GM04503 (cell line): ENCODE measurements around the gene TRAPPC6A.

Experiments used
- DNase-seq: peaks from one replicate; pipeline ENCODE4 v3.0.0-alpha.2; 2012; ENCODE audit warnings: low read depth

The TRAPPC6A gene

DNA sequence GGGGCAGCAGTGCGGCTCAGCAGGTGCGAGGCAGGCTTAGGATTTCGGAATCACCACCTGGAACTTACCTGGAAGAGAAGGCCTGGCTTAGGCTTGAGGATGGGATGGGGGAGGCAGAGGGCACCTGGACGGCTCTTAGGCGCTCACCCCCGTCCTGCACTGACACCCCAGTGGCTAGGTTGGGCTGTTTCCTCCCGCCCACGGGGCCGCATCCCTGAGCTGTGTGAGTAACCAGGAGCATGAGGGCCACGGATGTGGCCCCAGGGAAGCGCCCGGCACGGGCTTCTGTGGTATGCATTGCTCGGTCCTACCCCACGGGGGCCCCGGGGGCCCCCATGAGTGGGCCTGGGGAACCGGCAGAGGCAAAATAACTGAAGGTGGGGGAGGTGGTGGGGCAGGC lies 14.9 kb downstream of the TRAPPC6A start:
- DNase-seq = no peak

DNA sequence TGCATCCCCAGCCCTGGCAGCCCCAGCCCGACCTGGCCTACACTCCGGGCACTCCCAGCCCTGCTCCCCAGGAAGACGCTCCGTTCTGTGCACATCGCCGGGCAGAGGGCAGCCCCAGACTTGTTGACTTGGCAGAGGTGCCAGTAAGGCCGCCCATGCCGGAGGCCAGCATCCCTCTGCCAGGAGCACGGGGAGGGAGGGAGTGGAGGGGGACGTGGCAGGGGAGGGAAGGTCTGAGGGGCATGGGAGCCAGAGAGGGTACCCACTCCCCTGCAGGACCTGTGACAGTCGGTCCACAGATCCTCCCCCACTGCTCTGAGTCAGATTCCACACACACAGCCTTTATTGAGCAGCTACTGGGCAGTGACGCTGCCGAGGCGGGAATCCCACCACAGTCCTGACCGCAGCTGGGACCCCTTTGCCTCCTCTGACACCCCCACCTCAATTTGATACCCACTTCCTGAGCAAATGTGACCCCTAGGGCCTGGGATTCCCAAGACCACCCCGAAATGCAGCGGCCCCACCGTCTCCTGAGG lies 15.4 kb downstream of the TRAPPC6A start:
- no peak for DNase-seq

DNA sequence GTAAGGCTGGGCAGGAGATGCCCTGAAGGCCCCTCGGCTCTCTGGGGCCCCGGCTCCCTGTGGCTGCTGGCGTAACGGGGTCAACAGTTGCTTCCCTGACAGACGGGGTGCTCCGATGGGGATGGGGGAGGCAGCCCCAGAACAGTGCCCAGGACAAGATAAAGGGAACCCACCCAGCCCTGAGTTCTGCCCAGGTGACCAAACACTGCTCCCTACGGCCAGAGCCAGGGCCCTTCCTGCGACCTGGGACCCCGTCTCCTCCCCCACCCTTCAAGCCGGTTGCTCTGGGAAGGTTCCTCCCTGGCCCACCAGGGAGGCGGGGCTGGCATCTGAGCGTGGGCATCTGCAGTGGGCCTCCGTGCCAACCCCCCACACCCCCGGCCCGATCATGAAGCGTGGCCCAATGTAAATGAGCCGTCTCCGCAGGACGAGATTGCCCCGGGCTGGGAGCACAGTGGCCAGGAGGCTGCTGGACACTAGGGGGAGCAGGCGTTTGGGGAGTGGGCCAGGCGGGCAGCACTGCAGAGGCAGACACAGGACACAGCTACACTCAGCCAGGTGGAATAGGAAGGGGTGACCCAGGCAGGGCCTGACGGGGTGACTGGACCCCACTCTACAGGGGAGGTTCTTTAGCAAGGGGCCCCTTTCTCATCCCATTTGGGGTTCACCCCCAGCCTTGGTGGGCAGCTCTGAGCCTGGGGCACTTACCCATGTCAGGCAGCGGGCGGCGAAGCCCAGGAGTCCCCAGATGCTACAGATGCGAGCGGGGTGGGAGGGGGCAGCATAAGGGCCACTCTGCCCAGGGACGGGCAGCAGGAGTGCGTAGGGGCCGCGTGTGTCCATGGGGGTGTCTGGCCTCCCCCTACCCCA lies 16.1 kb downstream of the TRAPPC6A start:
- DNase-seq = no peak

DNA sequence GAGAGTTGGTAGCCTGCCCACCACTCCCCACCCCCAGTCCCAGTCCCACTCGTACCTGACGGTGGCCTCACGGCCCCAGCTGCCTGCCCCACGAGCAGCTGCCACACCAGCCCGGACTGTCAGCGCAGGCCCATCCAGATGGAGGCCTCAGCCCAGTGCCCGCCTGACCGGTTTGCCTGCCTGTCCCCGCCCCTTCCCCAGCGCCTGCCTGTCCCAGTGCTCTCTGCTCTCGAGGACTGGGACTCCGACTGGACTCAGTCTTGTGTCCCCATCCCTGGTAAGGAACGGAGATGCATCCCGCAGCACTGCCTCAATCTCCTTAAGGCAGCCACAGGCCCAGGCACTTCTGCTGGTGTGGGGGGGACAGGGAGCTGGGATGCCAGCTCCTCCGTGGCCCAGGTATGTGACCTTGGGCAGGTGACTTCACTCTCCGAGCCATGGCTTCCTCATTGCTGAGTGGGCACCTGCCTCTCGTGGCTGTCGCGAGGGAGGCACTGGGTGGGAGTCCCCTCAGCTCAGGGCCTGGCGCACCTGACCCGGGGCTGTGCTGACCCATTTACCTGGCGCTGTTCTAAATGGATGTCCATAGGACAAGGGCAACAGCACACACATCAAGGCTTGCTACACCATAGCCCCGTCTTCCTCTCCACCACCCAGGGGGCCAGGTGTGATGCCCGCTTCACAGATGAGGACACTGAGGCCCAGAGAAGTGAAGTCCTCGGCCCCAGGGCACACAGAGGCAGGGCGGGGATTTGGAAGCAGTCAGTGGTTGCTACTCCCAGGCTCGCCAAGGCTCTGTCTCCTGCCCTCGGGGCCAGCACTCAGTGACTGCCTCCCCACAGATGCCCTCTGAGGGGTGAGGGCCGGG lies 16.9 kb downstream of the TRAPPC6A start, which contains the start of gene NKPD1:
Gene NKPD1, minus strand, starts transcription at position 113 of the 868 bp plus-strand sequence. CDS start 832 bp downstream, outside the sequence.
- DNase-seq = no peak

DNA sequence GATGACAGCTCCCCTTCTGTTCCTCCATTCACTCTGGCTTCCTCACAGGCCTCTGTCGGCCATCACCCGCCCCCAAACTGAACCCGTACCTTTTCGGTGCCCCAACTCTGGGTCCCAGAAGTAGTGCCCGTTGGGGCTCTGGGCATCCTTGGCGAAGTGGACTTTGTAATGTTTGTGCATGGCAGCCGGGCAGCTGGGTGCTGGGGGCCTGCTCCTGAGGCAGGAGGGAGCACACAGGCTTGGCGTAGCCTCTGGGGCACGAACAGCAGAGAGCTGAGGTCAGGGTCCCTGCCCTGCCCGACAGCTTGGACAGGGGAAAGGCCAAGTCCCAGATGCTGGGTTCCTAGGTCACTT lies 18.1 kb downstream of the TRAPPC6A start:
- no peak for DNase-seq

DNA sequence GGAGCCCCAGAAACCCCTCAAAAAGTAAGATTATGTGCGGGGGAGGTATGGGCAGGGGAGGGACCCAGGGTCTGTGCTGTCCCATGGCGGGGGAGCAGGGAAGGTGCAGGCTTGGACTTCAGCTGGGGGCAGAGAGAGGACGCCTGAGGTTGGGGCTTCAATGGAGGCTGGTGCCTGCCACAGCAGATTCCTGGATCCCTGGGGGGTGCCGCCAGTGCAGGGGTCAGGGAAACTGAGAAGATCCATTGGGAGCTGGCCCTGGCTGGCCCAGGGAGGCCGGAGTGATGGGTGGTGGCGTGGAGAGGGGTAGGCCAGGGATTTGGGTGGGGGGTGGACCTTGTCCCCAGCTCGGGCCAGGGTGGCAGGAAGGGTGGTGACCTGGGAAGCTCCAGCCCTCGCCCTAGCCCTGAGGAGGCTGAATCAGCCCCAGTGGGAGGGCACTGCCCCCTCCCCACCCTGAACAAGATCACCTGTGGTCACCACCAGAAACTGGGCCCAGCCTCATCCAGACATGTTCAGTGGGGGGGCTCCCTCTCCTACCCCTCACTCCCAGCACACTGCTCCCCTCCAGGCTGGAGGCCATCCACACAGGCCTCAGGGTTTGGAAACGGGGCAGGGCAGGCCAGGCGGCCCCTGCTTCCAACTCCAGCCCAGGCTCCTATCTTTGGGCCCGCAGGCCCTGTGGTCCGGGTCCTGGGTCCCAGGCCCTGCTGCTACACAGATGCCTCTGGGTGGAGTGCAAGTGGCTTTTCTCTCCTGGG lies 18.6 kb downstream of the TRAPPC6A start:
- no peak for DNase-seq

DNA sequence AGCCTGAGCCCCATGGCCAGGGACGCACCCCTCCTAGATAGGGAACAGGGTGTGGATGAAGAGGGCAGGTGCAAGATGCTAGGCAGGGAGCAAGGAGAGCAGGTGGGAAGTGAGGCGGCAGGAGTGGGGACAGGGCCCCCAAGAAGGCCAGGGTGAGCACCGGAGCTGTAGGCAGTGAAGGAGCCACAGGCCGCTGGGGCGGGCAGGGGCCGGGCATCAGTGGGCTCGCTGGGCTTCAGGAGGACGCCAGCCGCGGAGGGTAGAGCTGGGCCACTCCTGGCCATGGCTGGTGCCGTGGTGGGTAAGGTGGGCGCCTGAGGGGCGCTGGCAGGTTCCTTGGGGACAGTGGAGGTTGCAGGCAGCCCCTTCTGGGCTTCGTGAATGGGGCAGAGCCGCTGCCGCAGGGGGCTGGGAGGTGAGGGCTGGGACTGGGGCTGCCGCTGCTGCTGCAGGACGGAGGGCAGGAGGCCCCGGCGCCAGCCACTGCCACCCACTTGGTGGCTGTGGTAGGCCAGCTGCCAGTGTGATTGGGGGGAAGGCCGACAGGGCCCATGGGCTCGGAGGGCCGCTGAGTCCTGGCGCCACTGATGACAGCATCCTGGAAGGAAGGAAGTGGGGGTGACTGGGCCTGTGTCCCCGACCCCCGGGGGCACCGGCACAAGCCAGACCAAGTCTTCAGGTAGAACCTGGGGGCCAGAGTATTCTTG lies 19.4 kb downstream of the TRAPPC6A start:
- DNase-seq = no peak

DNA sequence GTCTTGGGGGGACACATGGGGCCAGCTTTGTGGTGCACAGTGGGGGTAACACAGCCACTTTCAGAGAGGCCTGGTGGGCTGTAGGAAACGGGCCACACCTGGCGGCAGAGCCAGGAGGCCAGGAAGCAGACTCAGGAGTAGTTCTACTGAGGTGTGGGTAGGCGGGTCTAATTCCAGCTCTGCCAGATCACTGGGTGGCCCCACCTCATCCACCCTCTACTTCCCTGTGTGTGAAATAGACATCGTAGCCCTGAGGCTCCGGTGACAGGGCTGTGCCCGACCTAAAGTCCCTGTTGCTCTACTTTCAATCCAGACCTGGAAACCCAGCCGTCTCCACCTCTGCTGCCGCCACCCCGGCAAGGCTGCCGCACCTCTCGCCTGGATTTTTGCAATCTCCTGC lies 21.3 kb downstream of the TRAPPC6A start:
- DNase-seq = no peak

DNA sequence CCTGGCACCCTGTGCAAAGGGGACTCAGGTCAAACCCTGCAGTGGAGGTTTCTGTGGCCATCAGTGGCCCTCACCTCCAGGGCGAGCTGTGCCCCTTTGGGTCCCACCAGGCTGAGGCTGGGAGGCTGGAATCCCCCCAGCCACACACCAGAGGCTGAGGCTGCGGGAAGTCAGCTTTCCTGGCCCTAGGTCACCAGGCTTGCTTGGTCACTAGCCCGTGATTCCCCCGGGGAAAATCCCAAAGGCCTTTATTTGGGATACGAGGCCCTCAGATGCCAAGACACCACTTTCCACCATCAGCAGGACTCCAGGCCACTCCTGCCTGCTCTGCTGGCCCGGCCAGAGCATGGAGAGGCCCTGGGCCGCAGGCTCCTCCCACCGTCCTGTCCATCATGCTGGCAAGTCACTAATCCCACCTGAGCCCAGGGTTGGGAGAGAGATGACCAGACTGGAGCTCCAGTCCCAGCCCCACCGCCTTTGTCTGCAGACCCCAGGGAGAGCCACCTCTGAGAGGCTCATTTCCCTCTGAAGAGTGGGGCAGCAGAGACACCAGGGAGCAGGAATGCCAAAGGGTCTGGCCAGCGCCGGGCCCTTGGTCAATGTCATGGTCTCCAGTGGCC lies 21.9 kb downstream of the TRAPPC6A start:
- DNase-seq = no peak

DNA sequence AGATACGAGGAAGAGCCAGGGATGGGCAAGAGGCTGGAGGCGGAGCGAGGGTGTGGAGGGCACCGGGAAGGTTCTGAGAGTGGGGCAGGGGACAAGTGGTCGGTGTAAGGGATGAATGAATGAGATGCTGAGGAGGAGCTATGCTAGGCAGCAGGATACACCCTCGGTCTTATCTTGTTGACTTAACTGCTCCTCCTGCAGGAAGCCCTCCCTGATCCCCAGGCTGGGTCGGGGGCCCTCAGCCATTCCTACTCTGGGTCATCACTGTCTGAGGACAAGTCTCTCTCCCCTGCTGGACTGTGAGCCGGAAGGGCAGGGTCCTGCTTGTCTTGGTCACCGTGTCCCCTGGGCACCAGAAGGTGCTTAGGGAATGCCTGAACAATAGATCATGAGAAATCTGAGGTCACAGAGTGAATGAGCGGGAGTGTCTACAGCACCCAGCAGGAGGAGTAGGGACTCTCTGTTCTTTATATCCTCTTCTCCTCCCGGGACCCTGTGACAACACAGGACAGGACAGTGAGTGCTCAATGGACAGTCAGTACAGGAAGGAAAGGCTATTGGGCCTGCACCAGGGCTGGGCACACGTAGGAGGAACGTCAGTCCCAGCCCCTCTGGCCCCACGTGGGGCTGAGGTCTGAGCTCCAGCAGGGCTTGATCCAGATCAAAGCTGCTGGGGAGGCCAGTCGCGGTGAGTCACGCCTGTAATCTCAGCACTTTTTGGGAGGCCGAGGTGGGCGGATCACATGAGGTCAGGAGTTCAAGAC lies 23.8 kb downstream of the TRAPPC6A start:
- DNase-seq = no peak

DNA sequence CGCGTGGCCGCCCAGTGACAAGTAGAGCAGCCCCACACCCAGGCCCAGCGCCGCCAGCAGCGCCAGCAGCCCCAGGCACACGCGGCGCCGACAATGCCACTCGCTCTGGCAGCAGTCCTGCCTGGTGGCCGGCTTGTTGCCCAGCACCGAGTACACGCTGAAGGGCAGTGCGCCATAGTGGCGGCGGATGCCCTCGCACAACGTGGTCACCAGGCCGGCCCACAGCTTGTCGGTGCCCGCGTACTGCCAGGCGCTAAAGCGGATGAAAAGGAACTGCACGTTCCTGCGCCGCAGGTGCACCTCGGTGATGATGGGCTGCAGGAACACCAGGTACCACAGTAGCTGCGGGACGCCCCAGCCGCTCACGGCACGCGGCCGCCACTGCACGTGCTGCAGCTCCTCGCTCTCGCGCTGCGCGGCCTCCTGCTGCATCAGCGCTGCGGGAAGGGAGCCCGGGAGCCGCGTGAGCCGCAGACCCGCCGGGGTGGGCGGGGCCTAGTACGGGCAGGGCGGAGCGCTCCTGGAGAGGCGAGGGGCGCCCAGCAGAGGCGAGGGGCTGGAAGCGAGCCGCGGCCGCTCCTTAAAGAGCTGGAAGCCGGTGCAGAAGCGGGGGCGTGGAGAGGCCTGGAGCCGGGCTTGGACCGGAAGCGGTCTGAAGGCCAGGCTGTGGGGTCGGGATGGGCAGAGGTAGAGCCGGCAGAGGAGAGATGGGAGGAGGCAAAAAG lies 24.5 kb downstream of the TRAPPC6A start:
- DNase-seq = no peak

DNA sequence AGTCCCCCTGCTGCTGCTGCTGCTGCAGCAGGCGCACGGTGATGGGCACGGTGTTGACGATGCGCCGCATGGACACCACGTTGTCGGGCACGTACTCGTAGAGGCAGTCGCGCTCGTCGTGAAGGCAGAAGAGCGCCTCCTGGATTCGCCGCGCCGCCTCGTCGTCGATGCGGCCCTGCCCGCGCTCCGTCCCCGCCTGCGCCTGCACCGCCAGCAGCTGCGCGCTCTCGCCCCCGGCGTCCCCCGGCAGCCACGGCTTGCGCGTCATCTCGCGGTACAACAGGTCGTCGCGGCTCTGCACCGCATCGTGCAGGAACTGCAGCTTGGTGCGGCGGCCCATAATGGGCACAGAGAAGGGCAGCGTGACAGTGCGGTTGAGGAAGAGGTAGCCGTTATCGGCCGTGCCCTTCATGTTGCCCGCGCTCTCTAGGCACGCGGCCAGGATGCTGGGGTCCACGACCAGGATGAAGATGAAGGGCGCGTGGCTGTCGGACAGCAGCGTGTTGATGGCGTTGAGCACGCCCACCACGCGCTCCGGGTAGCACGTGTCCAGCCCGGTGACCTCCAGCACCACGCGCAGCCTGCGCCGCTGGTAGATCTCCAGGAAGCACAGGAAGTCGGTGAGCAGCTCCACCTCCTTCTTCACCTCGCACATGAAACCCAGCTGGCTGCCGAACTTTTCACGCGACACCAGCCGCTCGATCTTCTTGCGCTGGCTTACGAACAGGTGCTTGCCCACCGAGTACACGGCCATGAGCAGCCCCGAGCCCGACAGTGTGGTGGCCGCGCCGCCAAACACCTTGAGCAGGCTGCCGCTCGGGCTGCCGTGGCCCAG lies 25.3 kb downstream of the TRAPPC6A start:
- DNase-seq = no peak

DNA sequence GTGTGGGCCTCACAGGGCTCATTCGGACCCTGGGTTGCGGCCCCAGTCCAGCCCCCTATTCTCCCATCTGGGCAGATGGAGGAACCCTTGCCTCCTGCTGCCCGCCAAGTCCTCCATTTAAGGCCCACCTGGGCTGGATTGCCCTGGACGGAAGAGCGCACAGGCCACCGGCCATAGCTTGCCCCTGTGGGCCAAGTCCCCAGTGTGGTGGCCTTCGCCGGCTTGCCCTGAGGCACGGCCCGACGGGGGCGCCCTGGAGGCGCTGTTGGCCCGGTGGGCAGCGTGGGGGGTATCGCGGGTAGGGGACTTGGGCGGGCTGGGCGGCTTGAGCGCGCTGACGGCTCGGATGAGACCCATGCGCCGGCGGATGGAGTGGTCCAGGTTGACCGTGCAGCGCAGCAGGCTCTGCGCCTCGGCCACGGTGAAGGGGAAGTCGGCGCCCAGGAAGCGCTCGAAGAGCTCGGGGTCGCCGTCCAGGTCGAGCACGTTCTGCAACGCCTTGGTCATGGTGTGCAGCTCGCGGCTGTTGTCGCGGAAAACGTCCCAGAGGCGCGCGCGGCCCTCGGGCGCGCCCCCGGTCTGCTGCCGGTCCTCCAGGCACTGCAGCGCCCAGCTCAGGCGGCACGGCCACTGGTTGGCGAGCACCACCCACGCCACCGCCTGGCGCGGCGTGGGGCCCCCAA lies 26.1 kb downstream of the TRAPPC6A start:
- DNase-seq = no peak

DNA sequence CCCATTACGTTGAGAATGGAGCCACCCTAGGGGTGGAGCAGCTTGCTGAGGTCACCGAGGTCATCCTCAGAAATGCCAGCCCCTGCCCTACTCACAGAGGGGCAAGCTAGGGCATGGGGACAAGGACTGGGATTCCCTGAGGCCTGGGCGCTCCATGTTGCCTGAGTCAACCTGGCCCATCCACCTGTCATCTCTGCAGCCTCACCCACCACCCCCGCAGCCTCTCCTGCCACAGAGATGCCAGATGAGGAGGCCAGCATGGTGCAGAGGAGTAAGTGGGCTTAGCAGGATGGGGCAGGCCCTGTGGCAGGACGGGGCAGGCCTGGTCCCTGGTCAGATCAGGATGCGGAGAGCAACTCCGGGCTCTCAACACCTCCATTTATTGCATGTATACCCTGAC lies 26.7 kb downstream of the TRAPPC6A start:
- no peak for DNase-seq

DNA sequence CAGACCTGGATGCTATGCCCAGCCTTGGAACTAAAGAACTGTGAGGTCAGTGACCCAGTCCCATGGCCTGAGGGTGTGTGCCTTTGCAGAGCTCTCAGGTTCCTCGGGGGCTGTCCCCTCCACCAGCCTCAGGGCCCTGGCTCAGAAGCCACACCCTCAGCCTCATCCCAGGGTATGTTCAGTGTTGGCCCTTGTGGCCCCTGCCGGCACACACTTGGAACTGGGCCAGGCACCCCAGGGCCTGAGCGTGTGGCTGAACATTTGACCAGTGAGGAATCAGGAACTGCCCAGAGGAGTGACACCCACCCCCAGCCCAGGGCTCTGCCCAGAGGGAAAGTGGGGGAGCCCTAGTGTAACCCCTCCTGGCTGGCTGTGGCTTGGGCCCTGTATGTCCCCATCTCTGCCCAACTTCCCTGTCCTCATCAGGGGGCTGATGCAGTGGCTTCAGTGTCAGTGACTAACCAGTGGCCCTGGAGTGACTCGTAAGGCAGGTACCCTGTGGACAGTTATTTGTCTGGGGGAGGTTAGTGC lies 27.2 kb downstream of the TRAPPC6A start:
- DNase-seq = no peak

DNA sequence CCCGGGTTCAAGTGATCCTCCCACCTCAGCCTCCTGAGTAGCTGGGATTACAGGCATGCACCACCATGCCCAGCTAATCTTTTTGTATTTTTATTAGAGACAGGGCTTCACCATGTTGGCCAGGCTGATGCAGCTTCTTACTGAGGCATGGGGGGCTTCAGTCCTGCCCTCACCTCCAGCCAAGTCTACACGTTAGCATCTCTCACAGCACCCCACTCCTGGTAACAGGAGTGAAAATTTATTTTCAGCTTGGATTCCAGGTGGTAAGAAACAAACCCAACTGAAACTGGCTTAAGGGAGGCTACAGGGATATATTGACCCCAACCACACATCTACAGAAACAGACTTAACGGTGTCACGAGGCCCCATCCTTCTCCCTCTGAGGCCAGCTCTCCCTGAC lies 27.9 kb downstream of the TRAPPC6A start:
- DNase-seq = no peak

DNA sequence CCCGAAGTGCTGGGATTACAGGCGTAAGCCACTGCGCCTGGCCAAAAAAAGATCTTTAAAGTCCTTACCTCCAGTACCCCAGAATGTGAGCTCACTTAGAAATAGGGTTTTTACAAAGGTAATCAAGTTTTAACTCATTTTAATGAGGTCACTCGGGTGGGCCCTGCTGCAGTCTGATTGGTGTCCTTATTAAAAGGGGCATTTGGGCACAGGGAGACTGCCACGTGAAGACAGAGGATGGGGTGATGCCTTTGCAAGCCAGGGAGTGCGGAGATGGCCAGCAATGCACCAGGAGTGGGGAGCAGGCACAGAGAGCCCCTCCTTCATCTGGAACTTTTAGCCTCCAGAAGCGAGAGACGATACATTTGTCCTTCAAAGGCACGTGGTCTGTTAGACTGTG lies 28.9 kb downstream of the TRAPPC6A start:
- DNase-seq = no peak
